HepG2 (cell line): Measurements from ENCODE around the gene PRRT2. TPM values are rescaled to one million over a fixed set of nuclear protein-coding genes. Genes with fewer than 3 reads are reported as not detected.

Experiments
- AHDC1 ChIP-seq: sonication (generic); formaldehyde crosslinking; IDR thresholded peaks from 2 replicates; pipeline ENCODE4 v1.5.1; 2020; ENCODE audit warnings: mild to moderate bottlenecking, missing genetic modification reagents, borderline replicate concordance
- ETV5 ChIP-seq: IDR thresholded peaks from 2 replicates; pipeline ENCODE4 v1.6.1; 2018; ENCODE audit warnings: missing biosample characterization, missing genetic modification reagents, inconsistent platforms, borderline replicate concordance
- GATAD2A ChIP-seq: IDR thresholded peaks from 2 replicates; pipeline ENCODE4 v1.6.1; 2016
- ONECUT2 ChIP-seq: sonication (generic); formaldehyde crosslinking; IDR thresholded peaks from 2 replicates; pipeline ENCODE4 v1.4.0; 2020; ENCODE audit warnings: missing genetic modification reagents
- PAWR ChIP-seq: sonication (generic); formaldehyde crosslinking; IDR thresholded peaks from 2 replicates; pipeline ENCODE4 v1.4.0; 2020; ENCODE audit warnings: missing genetic modification reagents, mild to moderate bottlenecking, borderline replicate concordance
- U2AF1 ChIP-seq: fragments of 200-400 bp; formaldehyde crosslinking; optimal IDR thresholded peaks from 2 replicates; pipeline ENCODE3; 2017; ENCODE audit warnings: mild to moderate bottlenecking, low read depth, low read length
- ZNF318 ChIP-seq: sonication (generic); formaldehyde crosslinking; IDR thresholded peaks from 2 replicates; pipeline ENCODE4 v1.4.0; 2020; ENCODE audit warnings: mild to moderate bottlenecking, missing genetic modification reagents
- polyA plus RNA-seq, 8 experiments: library from polyadenylated mRNA; depleted of rRNA in 3 of 8; stranded (reverse) in 7 of 8; unstranded in 1 of 8; fragments of >200 nt; fragmentation: Illumina TruSeq in 4 of 8; extraction: Trizol in 4 of 8; gene quantifications; 2 replicates each; pipeline versions ENCODE4 v1.2.1 to v1.2.3, GENCODE V29; 2011 to 2016; ENCODE audit warnings: low read depth in 4 of 8, missing spikeins in 1 of 8, mixed read lengths in 1 of 8; ENCODE audit not compliant: insufficient read depth in 1 of 8
- total RNA-seq, 5 experiments: library from RNA; depleted of rRNA; stranded (reverse); fragments of >200 nt; fragmentation: Illumina TruSeq; extraction: Trizol; gene quantifications; 2 replicates each; pipeline ENCODE4 v1.2.3, GENCODE V29; 2016; ENCODE audit warnings: low read depth in 1 of 5
- TF ChIP-seq, protein P1 (sequence below): sonication (generic); formaldehyde crosslinking; IDR thresholded peaks from 2 replicates; pipeline ENCODE4 v1.8.0; 2022; ENCODE audit warnings: mild to moderate bottlenecking, missing genetic modification reagents, moderate library complexity
- TF ChIP-seq, protein P2 (sequence below): sonication (generic); formaldehyde crosslinking; IDR thresholded peaks from 2 replicates; pipeline ENCODE4 v1.9.0; 2022; ENCODE audit warnings: missing genetic modification reagents, mild to moderate bottlenecking, borderline replicate concordance

Gene PRRT2
- total and polyA plus RNA-seq, 2 of the 13 experiments (the other 11 are each of a cell fraction or from before 2014, with no cell fraction given), result 0.51 to 1.1 TPM

DNA sequence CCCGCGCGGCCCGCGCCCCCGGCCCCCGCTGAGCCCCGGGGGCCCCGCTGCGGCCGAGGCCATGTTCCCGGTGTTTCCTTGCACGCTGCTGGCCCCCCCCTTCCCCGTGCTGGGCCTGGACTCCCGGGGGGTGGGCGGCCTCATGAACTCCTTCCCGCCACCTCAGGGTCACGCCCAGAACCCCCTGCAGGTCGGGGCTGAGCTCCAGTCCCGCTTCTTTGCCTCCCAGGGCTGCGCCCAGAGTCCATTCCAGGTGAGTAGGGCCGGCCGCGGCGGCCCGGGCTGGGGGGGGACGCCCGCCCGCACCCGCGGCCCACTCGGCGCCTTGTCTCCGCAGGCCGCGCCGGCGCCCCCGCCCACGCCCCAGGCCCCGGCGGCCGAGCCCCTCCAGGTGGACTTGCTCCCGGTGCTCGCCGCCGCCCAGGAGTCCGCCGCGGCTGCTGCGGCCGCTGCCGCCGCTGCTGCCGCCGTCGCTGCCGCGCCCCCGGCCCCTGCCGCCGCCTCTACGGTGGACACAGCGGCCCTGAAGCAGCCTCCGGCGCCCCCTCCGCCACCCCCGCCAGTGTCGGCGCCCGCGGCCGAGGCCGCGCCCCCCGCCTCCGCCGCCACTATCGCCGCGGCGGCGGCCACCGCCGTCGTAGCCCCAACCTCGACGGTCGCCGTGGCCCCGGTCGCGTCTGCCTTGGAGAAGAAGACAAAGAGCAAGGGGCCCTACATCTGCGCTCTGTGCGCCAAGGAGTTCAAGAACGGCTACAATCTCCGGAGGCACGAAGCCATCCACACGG lies 5.2 kb upstream of the PRRT2 start (continued):
- TF ChIP-seq AHDC1 (CRISPR knock-in tag) (no peak), ZNF318 (no peak), PAWR (CRISPR knock-in tag) (no peak), GATAD2A (CRISPR knock-in tag) (no peak), ETV5 (0 out of 2 replicates have a peak, but pooled peaks have one; percentile 18), U2AF1 (no peak), ONECUT2 (CRISPR knock-in tag) (peak; percentile 24; the same call in 1 of the 2 replicates)
- TF ChIP-seq, protein P1, sequence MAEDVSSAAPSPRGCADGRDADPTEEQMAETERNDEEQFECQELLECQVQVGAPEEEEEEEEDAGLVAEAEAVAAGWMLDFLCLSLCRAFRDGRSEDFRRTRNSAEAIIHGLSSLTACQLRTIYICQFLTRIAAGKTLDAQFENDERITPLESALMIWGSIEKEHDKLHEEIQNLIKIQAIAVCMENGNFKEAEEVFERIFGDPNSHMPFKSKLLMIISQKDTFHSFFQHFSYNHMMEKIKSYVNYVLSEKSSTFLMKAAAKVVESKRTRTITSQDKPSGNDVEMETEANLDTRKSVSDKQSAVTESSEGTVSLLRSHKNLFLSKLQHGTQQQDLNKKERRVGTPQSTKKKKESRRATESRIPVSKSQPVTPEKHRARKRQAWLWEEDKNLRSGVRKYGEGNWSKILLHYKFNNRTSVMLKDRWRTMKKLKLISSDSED (CRISPR knock-in tag), result no peak
- TF ChIP-seq, protein P2, sequence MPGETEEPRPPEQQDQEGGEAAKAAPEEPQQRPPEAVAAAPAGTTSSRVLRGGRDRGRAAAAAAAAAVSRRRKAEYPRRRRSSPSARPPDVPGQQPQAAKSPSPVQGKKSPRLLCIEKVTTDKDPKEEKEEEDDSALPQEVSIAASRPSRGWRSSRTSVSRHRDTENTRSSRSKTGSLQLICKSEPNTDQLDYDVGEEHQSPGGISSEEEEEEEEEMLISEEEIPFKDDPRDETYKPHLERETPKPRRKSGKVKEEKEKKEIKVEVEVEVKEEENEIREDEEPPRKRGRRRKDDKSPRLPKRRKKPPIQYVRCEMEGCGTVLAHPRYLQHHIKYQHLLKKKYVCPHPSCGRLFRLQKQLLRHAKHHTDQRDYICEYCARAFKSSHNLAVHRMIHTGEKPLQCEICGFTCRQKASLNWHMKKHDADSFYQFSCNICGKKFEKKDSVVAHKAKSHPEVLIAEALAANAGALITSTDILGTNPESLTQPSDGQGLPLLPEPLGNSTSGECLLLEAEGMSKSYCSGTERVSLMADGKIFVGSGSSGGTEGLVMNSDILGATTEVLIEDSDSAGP (CRISPR knock-in tag), result no peak
